Osteocyte (in vitro differentiated cells): ENCODE data around the gene PRKN. TPM values are rescaled to one million over a fixed set of nuclear protein-coding genes. Genes with fewer than 3 reads are reported as not detected.

Experiments
- DNase-seq: peaks from one replicate; pipeline ENCODE4 v3.0.0; 2021; ENCODE audit warnings: mixed read lengths; ENCODE audit not compliant: unreplicated experiment; ENCODE audit errors: extremely low spot score
- H3K27ac Mint-ChIP-seq: one replicate; pipeline ENCODE4 v1.8.0; 2021; ENCODE audit warnings: mild to moderate bottlenecking, mixed read lengths; ENCODE audit not compliant: unreplicated experiment
- H3K27me3 Mint-ChIP-seq: one replicate; pipeline ENCODE4 v1.8.0; 2021; ENCODE audit warnings: mixed read lengths; ENCODE audit not compliant: unreplicated experiment
- H3K36me3 Mint-ChIP-seq: one replicate; pipeline ENCODE4 v1.8.0; 2021; ENCODE audit warnings: mixed read lengths; ENCODE audit not compliant: unreplicated experiment
- H3K4me1 Mint-ChIP-seq: one replicate; pipeline ENCODE4 v1.8.0; 2021; ENCODE audit warnings: mixed read lengths; ENCODE audit not compliant: unreplicated experiment
- H3K4me3 Mint-ChIP-seq: one replicate; pipeline ENCODE4 v1.8.0; 2021; ENCODE audit warnings: mild to moderate bottlenecking, moderate library complexity, mixed read lengths; ENCODE audit not compliant: unreplicated experiment
- H3K9me3 Mint-ChIP-seq: one replicate; pipeline ENCODE4 v1.8.0; 2021; ENCODE audit warnings: mixed read lengths; ENCODE audit not compliant: unreplicated experiment
- CTCF ChIP-seq: fragments of 200-600 bp; sonication (generic); IDR thresholded peaks from 2 replicates; pipeline ENCODE4 v1.5.0; 2021; ENCODE audit warnings: antibody characterized with exemption, mild to moderate bottlenecking, moderate library complexity
- total RNA-seq: library from RNA; stranded (reverse); gene quantifications from 2 replicates; pipeline ENCODE4 v1.2.1, GENCODE V29; 2021

Gene PRKN
- total RNA-seq, 1 donor from 2014 or later, result 13.4 TPM

- Mint-ChIP-seq H3K36me3 (no peaks in the 10 kb centered on the region), H3K9me3 (peaks cover 6% of the 10 kb centered on the region), H3K27ac (no peak overlapping the region), H3K27me3 (no peaks in the 10 kb centered on the region), H3K4me1 (no peaks in the 10 kb centered on the region), H3K4me3 (no peak overlapping the region)
- DNase-seq, result no peak
- TF ChIP-seq CTCF, result peak; percentile 42
Measured at GRCh38 chr6:161694995-161695394, 1032.6 kb downstream of the PRKN start.

- Mint-ChIP-seq H3K4me1 (peaks cover 23% of the 10 kb centered on the region), H3K36me3 (no peaks in the 10 kb centered on the region), H3K4me3 (no peak overlapping the region), H3K9me3 (no peaks in the 10 kb centered on the region), H3K27me3 (no peaks in the 10 kb centered on the region), H3K27ac (no peak overlapping the region)
- DNase-seq, result no peak
- no peak for TF ChIP-seq CTCF
Measured at GRCh38 chr6:161686655-161687054, 1040.9 kb downstream of the PRKN start.

- no peak for TF ChIP-seq CTCF
- H3K27me3 Mint-ChIP-seq, result no peaks in the 10 kb centered on the region
- H3K4me3 Mint-ChIP-seq, result no peak overlapping the region
- no peak for DNase-seq
- no peak overlapping the region for H3K27ac Mint-ChIP-seq
- no peaks in the 10 kb centered on the region for H3K9me3 Mint-ChIP-seq
- H3K4me1 Mint-ChIP-seq, result peaks cover 23% of the 10 kb centered on the region
- no peaks in the 10 kb centered on the region for H3K36me3 Mint-ChIP-seq
Measured at GRCh38 chr6:161684731-161685475, 1042.7 kb downstream of the PRKN start.

- no peaks in the 10 kb centered on the region for H3K9me3 Mint-ChIP-seq
- no peak for TF ChIP-seq CTCF
- H3K4me1 Mint-ChIP-seq, result peaks cover 21% of the 10 kb centered on the region
- H3K4me3 Mint-ChIP-seq, result no peak overlapping the region
- no peaks in the 10 kb centered on the region for H3K36me3 Mint-ChIP-seq
- DNase-seq, result no peak
- H3K27ac Mint-ChIP-seq, result no peak overlapping the region
- H3K27me3 Mint-ChIP-seq, result no peaks in the 10 kb centered on the region
Measured at GRCh38 chr6:161683400-161683799, 1044.2 kb downstream of the PRKN start.

- Mint-ChIP-seq H3K36me3 (no peaks in the 10 kb centered on the region), H3K27me3 (no peaks in the 10 kb centered on the region), H3K4me1 (peaks cover 21% of the 10 kb centered on the region), H3K27ac (no peak overlapping the region), H3K4me3 (no peak overlapping the region), H3K9me3 (no peaks in the 10 kb centered on the region)
- no peak for TF ChIP-seq CTCF
- DNase-seq, result no peak
Measured at GRCh38 chr6:161682982-161683381, 1044.6 kb downstream of the PRKN start.
